Neural cell (in vitro differentiated cells): ENCODE measurements around the gene C2CD2L.

ENCODE experiments used
- POLR2AphosphoS5 ChIP-seq: IDR thresholded peaks from 2 replicates; pipeline ENCODE4 v1.6.1; 2012
- TAF1 ChIP-seq: IDR thresholded peaks from 2 replicates; pipeline ENCODE4 v1.6.1; 2012; ENCODE audit warnings: low read depth
- TF ChIP-seq, protein P1 (sequence below): fragments of 450-650 bp; IDR thresholded peaks from 2 replicates; pipeline ENCODE4 v1.5.1; 2014; ENCODE audit warnings: antibody characterized with exemption, mild to moderate bottlenecking, moderate library complexity; ENCODE audit not compliant: poor library complexity, severe bottlenecking

DNA sequence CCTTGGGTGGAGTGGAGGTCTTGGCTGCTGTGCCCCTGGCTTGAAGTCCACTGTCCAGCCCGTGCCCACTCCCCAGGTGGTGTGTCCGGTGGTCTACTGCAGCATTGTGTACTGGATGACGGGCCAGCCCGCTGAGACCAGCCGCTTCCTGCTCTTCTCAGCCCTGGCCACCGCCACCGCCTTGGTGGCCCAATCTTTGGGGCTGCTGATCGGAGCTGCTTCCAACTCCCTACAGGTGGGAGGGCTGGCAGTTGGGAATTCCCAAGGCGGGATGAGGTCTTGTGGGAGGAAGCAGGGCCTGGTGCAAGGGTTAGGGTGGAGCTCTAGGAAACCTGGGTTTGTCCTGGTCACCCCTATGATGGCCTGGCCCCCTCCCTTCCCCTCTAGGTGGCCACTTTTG, 53.0 kb downstream of the C2CD2L start:
- TF ChIP-seq TAF1 (no peak), POLR2AphosphoS5 (no peak)
- TF ChIP-seq, protein P1, sequence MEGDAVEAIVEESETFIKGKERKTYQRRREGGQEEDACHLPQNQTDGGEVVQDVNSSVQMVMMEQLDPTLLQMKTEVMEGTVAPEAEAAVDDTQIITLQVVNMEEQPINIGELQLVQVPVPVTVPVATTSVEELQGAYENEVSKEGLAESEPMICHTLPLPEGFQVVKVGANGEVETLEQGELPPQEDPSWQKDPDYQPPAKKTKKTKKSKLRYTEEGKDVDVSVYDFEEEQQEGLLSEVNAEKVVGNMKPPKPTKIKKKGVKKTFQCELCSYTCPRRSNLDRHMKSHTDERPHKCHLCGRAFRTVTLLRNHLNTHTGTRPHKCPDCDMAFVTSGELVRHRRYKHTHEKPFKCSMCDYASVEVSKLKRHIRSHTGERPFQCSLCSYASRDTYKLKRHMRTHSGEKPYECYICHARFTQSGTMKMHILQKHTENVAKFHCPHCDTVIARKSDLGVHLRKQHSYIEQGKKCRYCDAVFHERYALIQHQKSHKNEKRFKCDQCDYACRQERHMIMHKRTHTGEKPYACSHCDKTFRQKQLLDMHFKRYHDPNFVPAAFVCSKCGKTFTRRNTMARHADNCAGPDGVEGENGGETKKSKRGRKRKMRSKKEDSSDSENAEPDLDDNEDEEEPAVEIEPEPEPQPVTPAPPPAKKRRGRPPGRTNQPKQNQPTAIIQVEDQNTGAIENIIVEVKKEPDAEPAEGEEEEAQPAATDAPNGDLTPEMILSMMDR = no peak
